ENCODE data around the gene LGALS4.
"Not testable (repeated sequence)": the region's sequence is repeated elsewhere in the genome, so short reads cannot be mapped to it uniquely, and the experiment has no call there.

Gene LGALS4

DNA sequence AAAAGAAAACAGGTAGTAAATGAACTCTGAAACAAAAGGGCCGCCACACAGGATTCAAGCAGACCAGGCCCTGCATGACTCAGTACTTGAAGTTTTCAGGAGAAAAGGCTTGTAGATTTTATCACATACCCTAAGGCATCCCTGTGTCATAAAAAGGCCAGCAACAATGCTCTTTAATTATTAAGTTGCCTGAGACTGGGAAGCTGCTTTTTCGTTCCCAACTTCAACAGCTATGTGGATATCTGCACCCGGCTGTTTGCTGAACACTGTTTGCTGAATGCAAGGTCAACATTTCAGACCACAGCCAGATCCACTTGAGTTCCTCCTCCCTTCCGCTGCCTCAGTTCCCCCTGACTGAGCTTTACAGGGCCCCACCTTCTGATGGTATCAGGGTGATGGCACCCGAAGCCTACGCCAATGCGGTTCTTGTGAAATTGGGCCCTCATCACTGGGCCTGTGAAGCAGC is 24.9 kb upstream of the LGALS4 start:
- Histone ChIP-seq H3K4me1 (ENCODE audit: control insufficient read depth in 5 of 5, insufficient read depth in 5 of 5, low read length in 5 of 5) (peaks cover 0 to 14% (median 8%) of the 10 kb centered on the region in 5 donors), H3K36me3 (ENCODE audit: control insufficient read depth in 5 of 5, insufficient read depth in 5 of 5, low read length in 5 of 5) (peaks cover 8 to 78% (median 72%) of the 10 kb centered on the region in 5 donors), H3K9me3 (ENCODE audit: control insufficient read depth in 5 of 5, low read length in 5 of 5) (no peaks in the 10 kb centered on the region), H3K27me3 (ENCODE audit: control insufficient read depth in 5 of 5, insufficient read depth in 4 of 5, low read length in 5 of 5) (no peaks in the 10 kb centered on the region), H3K4me3 (ENCODE audit: low read depth in 1 of 5, low read length in 5 of 5) (no peak overlapping the region), H3K27ac (ENCODE audit: low read depth, low read length) (no peak overlapping the region), H3K9ac (ENCODE audit: low read length in 5 of 5) (no peak overlapping the region)

DNA sequence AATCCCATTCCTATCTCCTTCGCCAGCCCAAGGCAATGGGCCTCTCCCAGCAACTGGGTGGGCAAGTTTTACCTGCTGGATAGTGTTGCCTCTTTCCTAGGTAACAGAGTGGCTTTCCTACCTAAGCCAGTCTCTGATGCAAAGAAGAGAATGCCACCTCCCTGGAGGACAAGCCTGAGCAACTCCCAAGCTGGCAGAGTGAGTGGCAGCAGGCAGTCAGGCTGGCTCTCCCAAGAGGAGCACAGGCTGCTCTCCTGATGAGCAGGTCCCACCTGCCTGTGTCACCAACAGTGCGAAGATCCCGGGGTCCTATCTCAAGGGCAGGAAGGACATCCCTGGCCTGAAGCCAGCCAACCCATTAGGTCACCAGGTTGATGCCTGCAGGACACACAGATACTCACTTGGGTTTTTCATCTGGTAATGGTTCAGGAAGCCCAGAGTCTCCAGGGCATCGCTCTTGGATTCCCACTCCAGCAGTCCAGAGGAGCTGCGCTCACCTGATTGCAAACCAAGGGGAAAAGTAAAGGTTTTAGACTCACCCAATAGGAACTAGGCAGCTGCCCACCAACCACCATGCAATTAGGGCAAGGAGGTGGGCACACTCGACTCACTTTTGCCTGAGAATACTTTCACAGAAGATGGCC is 24.4 kb upstream of the LGALS4 start:
- Histone ChIP-seq H3K4me1 (ENCODE audit: control insufficient read depth in 5 of 5, insufficient read depth in 5 of 5, low read length in 5 of 5) (peaks cover 0 to 20% (median 14%) of the 10 kb centered on the region in 5 donors), H3K27ac (ENCODE audit: low read depth, low read length) (no peak overlapping the region), H3K27me3 (ENCODE audit: control insufficient read depth in 5 of 5, insufficient read depth in 4 of 5, low read length in 5 of 5) (no peaks in the 10 kb centered on the region), H3K9ac (ENCODE audit: low read length in 5 of 5) (no peak overlapping the region), H3K36me3 (ENCODE audit: control insufficient read depth in 5 of 5, insufficient read depth in 5 of 5, low read length in 5 of 5) (peaks cover 6 to 72% (median 66%) of the 10 kb centered on the region in 5 donors), H3K4me3 (ENCODE audit: low read depth in 1 of 5, low read length in 5 of 5) (no peak overlapping the region), H3K9me3 (ENCODE audit: control insufficient read depth in 5 of 5, low read length in 5 of 5) (no peaks in the 10 kb centered on the region)

- Histone ChIP-seq H3K27ac (ENCODE audit: low read depth, low read length) (peak overlapping the region; percentile 10), H3K36me3 (ENCODE audit: control insufficient read depth in 5 of 5, insufficient read depth in 5 of 5, low read length in 5 of 5) (peaks cover 2 to 66% (median 58%) of the 10 kb centered on the region in 5 donors), H3K9me3 (ENCODE audit: control insufficient read depth in 5 of 5, low read length in 5 of 5) (no peaks in the 10 kb centered on the region), H3K4me3 (ENCODE audit: low read depth in 1 of 5, low read length in 5 of 5) (no peak overlapping the region), H3K27me3 (ENCODE audit: control insufficient read depth in 5 of 5, insufficient read depth in 4 of 5, low read length in 5 of 5) (no peaks in the 10 kb centered on the region), H3K9ac (ENCODE audit: low read length in 5 of 5) (no peak overlapping the region), H3K4me1 (ENCODE audit: control insufficient read depth in 5 of 5, insufficient read depth in 5 of 5, low read length in 5 of 5) (peaks cover 0 to 20% (median 17%) of the 10 kb centered on the region in 5 donors)
Observed at GRCh38 chr19:38836159-38836982, 23.6 kb upstream of the LGALS4 start.

GRCh38 chr19:38834590-38834989 is 21.8 kb upstream of the LGALS4 start:
- Histone ChIP-seq H3K9ac (ENCODE audit: low read length in 5 of 5) (no peak overlapping the region), H3K36me3 (ENCODE audit: control insufficient read depth in 5 of 5, insufficient read depth in 5 of 5, low read length in 5 of 5) (peaks cover 2 to 52% (median 43%) of the 10 kb centered on the region in 5 donors), H3K4me3 (ENCODE audit: low read depth in 1 of 5, low read length in 5 of 5) (no peak overlapping the region), H3K9me3 (ENCODE audit: control insufficient read depth in 5 of 5, low read length in 5 of 5) (no peaks in the 10 kb centered on the region), H3K27me3 (ENCODE audit: control insufficient read depth in 5 of 5, insufficient read depth in 4 of 5, low read length in 5 of 5) (no peaks in the 10 kb centered on the region), H3K4me1 (ENCODE audit: control insufficient read depth in 5 of 5, insufficient read depth in 5 of 5, low read length in 5 of 5) (peaks cover 5 to 29% (median 26%) of the 10 kb centered on the region in 5 donors), H3K27ac (ENCODE audit: low read depth, low read length) (no peak overlapping the region)

DNA sequence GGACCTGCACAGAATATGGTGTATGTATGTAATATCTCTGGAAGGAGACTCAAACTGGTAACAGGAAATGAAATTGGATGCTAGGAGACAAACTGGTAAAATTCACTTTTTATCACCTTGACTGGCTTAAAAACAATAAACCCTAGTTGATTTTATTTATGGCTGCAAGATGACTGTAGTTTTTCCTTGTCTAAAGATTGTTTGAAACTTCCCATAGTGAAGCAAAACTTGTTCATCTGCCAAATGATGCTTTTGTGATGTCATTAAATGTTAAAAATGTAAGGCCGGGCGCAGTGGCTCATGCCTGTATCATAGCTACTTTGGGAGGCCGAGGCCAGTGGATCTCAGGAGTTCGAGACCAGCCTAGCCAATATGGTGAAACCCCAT is 21.4 kb upstream of the LGALS4 start:
- Histone ChIP-seq H3K27me3 (ENCODE audit: control insufficient read depth in 5 of 5, insufficient read depth in 4 of 5, low read length in 5 of 5) (no peaks in the 10 kb centered on the region), H3K9me3 (ENCODE audit: control insufficient read depth in 5 of 5, low read length in 5 of 5) (no peaks in the 10 kb centered on the region), H3K9ac (ENCODE audit: low read length in 5 of 5) (no peak overlapping the region), H3K36me3 (ENCODE audit: control insufficient read depth in 5 of 5, insufficient read depth in 5 of 5, low read length in 5 of 5) (peaks cover under 1 to 50% (median 38%) of the 10 kb centered on the region in 5 donors), H3K4me3 (ENCODE audit: low read depth in 1 of 5, low read length in 5 of 5) (no peak overlapping the region), H3K4me1 (ENCODE audit: control insufficient read depth in 5 of 5, insufficient read depth in 5 of 5, low read length in 5 of 5) (peaks cover 5 to 30% (median 27%) of the 10 kb centered on the region in 5 donors), H3K27ac (ENCODE audit: low read depth, low read length) (no peak overlapping the region)

GRCh38 chr19:38833092-38833425 is 20.3 kb upstream of the LGALS4 start:
- H3K36me3 ChIP-seq (ENCODE audit: control insufficient read depth in 5 of 5, insufficient read depth in 5 of 5, low read length in 5 of 5): peaks cover 0 to 44% (median 28%) of the 10 kb centered on the region in 5 donors
- H3K4me1 ChIP-seq (ENCODE audit: control insufficient read depth in 5 of 5, insufficient read depth in 5 of 5, low read length in 5 of 5): peaks cover 5 to 34% (median 27%) of the 10 kb centered on the region in 5 donors
- no peaks in the 10 kb centered on the region for H3K9me3 ChIP-seq (ENCODE audit: control insufficient read depth in 5 of 5, low read length in 5 of 5)
- H3K9ac ChIP-seq (ENCODE audit: low read length in 5 of 5): no peak overlapping the region
- H3K27me3 ChIP-seq (ENCODE audit: control insufficient read depth in 5 of 5, insufficient read depth in 4 of 5, low read length in 5 of 5): no peaks in the 10 kb centered on the region
- no peak overlapping the region for H3K4me3 ChIP-seq (ENCODE audit: low read depth in 1 of 5, low read length in 5 of 5)
- peak overlapping the region; percentile 100 for H3K27ac ChIP-seq (ENCODE audit: low read depth, low read length)

DNA sequence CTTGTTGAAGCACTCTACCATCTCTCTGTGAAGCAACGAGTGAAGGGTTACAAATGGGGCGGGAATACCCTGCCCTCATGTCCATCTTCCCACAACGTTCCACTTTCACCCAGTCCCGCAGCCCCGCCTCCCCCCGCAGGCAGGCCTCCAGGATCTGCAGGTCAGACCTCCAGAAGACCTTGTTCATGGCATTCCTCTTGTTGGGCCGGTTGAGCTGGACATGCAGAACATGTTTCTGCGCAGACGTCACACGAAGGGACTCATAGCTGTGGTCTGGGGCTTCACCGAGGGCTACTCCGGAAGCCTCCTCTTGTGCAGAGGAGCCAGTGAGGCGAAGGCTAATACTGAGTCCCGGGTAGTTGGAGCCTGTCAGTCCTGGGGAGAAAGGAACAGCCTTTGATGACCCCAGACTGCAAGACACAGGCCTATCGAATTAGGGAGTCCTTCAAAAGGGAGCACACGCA is 18.4 kb upstream of the LGALS4 start:
- no peaks in the 10 kb centered on the region for H3K27me3 ChIP-seq (ENCODE audit: control insufficient read depth in 5 of 5, insufficient read depth in 4 of 5, low read length in 5 of 5)
- H3K9ac ChIP-seq (ENCODE audit: low read length in 5 of 5): peak overlapping the region; percentile 78 to 98 (median 94)
- no peaks in the 10 kb centered on the region for H3K9me3 ChIP-seq (ENCODE audit: control insufficient read depth in 5 of 5, low read length in 5 of 5)
- peaks cover 5 to 43% (median 34%) of the 10 kb centered on the region in 5 donors for H3K4me1 ChIP-seq (ENCODE audit: control insufficient read depth in 5 of 5, insufficient read depth in 5 of 5, low read length in 5 of 5)
- peaks cover 0 to 36% (median 19%) of the 10 kb centered on the region in 5 donors for H3K36me3 ChIP-seq (ENCODE audit: control insufficient read depth in 5 of 5, insufficient read depth in 5 of 5, low read length in 5 of 5)
- H3K27ac ChIP-seq (ENCODE audit: low read depth, low read length): peak overlapping the region; percentile 100
- H3K4me3 ChIP-seq (ENCODE audit: low read depth in 1 of 5, low read length in 5 of 5): peak overlapping the region; percentile 73 to 99 (median 95)

GRCh38 chr19:38830039-38830733 is 17.4 kb upstream of the LGALS4 start:
- peak overlapping the region in 2 of 5 donors; percentile 97 to 99 for H3K4me3 ChIP-seq (ENCODE audit: low read depth in 1 of 5, low read length in 5 of 5)
- peak overlapping the region in 2 of 5 donors; percentile 78 to 98 for H3K9ac ChIP-seq (ENCODE audit: low read length in 5 of 5)

GRCh38 chr19:38829203-38829602 is 16.5 kb upstream of the LGALS4 start:
- peaks cover 5 to 43% (median 34%) of the 10 kb centered on the region in 5 donors for H3K4me1 ChIP-seq (ENCODE audit: control insufficient read depth in 5 of 5, insufficient read depth in 5 of 5, low read length in 5 of 5)
- H3K4me3 ChIP-seq (ENCODE audit: low read depth in 1 of 5, low read length in 5 of 5); H3K27me3 ChIP-seq (ENCODE audit: control insufficient read depth in 5 of 5, insufficient read depth in 4 of 5, low read length in 5 of 5); H3K9me3 ChIP-seq (ENCODE audit: control insufficient read depth in 5 of 5, low read length in 5 of 5); H3K9ac ChIP-seq (ENCODE audit: low read length in 5 of 5): not testable (repeated sequence)
- H3K36me3 ChIP-seq (ENCODE audit: control insufficient read depth in 5 of 5, insufficient read depth in 5 of 5, low read length in 5 of 5): peaks cover 0 to 32% (median 10%) of the 10 kb centered on the region in 5 donors
- peak overlapping the region; percentile 100 for H3K27ac ChIP-seq (ENCODE audit: low read depth, low read length)

More at GRCh38 chr19:38830039-38830733, 17.4 kb upstream of the LGALS4 start:
- Histone ChIP-seq H3K27me3 (ENCODE audit: control insufficient read depth in 5 of 5, insufficient read depth in 4 of 5, low read length in 5 of 5) (no peaks in the 10 kb centered on the region), H3K9me3 (ENCODE audit: control insufficient read depth in 5 of 5, low read length in 5 of 5) (no peaks in the 10 kb centered on the region), H3K4me1 (ENCODE audit: control insufficient read depth in 5 of 5, insufficient read depth in 5 of 5, low read length in 5 of 5) (peaks cover 5 to 43% (median 34%) of the 10 kb centered on the region in 5 donors), H3K27ac (ENCODE audit: low read depth, low read length) (peak overlapping the region; percentile 100), H3K36me3 (ENCODE audit: control insufficient read depth in 5 of 5, insufficient read depth in 5 of 5, low read length in 5 of 5) (peaks cover 0 to 34% (median 10%) of the 10 kb centered on the region in 5 donors)
